B cell (primary cell): Measurements from ENCODE around the gene CDKAL1. TPM values are rescaled to one million over a fixed set of nuclear protein-coding genes. Genes with fewer than 3 reads are reported as not detected.

Experiments
- ATAC-seq: fragments of 200-7000 bp; cut with Tn5 transposase; one replicate; pipeline ENCODE4 v1.10.0; 2021; ENCODE audit warnings: low read depth, mild to moderate bottlenecking, moderate number of reproducible peaks, moderate library complexity
- CTCF ChIA-PET: fragments of 350-600 bp; sonication (Branson Sonifier 250); formaldehyde crosslinking; loops from one replicate; lab custom pipeline; 2021; ENCODE audit warnings: antibody characterized with exemption, inconsistent platforms; lab: Charles Lee
- POLR2A ChIA-PET: fragments of 350-600 bp; sonication (Branson Sonifier 250); formaldehyde crosslinking; loops from one replicate; lab custom pipeline; 2021; ENCODE audit warnings: antibody characterized with exemption; lab: Charles Lee
- DNase-seq: peaks from one replicate; pipeline ENCODE4 v3.0.0; 2013
- H2AFZ ChIP-seq: 2 replicates; pipeline ENCODE4 v1.6.1; 2012; ENCODE audit warnings: mild to moderate bottlenecking, low read depth, low read length; ENCODE audit not compliant: insufficient read depth, poor library complexity, severe bottlenecking
- H3K27ac ChIP-seq, 2 donors: 1 replicate in 1 of 2; 2 replicates in 1 of 2; pipeline ENCODE4 v1.5.1; 2012 to 2013; ENCODE audit warnings: low read length in 2 of 2, mild to moderate bottlenecking in 2 of 2, moderate library complexity in 1 of 2
- H3K27me3 ChIP-seq, 4 experiments: fragments of 200-600 bp in 1 of 4; sonication (generic) in 1 of 4; replicated peaks in 1 of 4; 1 replicate in 2 of 4; 2 replicates in 2 of 4; pipeline versions ENCODE4 v1.6.1 to v1.7.0; 2013 to 2016; ENCODE audit warnings: low read length in 3 of 4, mild to moderate bottlenecking in 2 of 4, mixed read lengths in 1 of 4, moderate library complexity in 1 of 4; ENCODE audit not compliant: insufficient read depth in 4 of 4, control insufficient read depth in 3 of 4; ENCODE audit errors: control extremely low read depth in 1 of 4
- H3K36me3 ChIP-seq, 2 experiments: replicated peaks in 1 of 2; 1 replicate in 1 of 2; 2 replicates in 1 of 2; pipeline versions ENCODE4 v1.6.1 to v1.7.1; 2013; ENCODE audit warnings: low read length in 1 of 2; ENCODE audit not compliant: insufficient read depth in 2 of 2, control insufficient read depth in 1 of 2; ENCODE audit errors: control extremely low read depth in 1 of 2, extremely low read depth in 1 of 2
- H3K4me1 ChIP-seq, 2 donors: fragments of 200-600 bp in 1 of 2; sonication (generic) in 1 of 2; 1 replicate in 1 of 2; 2 replicates in 1 of 2; pipeline versions ENCODE4 v1.5.1 to v1.6.1; 2013 to 2017; ENCODE audit warnings: low read length in 2 of 2; ENCODE audit not compliant: control insufficient read depth in 2 of 2, insufficient read depth in 2 of 2
- H3K4me2 ChIP-seq: replicated peaks from 2 replicates; pipeline ENCODE3; 2012; ENCODE audit warnings: mild to moderate bottlenecking, low read depth, low read length; ENCODE audit not compliant: poor library complexity, severe bottlenecking
- H3K4me3 ChIP-seq, 5 experiments: fragments of 200-600 bp in 1 of 5; sonication (generic) in 1 of 5; 1 replicate in 3 of 5; 2 replicates in 2 of 5; pipeline versions ENCODE4 v1.5.1 to v1.7.0; 2011 to 2016; ENCODE audit warnings: low read length in 4 of 5, mild to moderate bottlenecking in 4 of 5, low read depth in 2 of 5, control low read depth in 1 of 5, moderate library complexity in 1 of 5; ENCODE audit not compliant: insufficient read depth in 1 of 5; ENCODE audit errors: control extremely low read depth in 1 of 5, extremely low read depth in 1 of 5
- H3K79me2 ChIP-seq: fragments of 200-600 bp; sonication (generic); one replicate; pipeline ENCODE4 v1.6.0; 2016; ENCODE audit warnings: low read length; ENCODE audit not compliant: control insufficient read depth, insufficient read depth
- H3K9ac ChIP-seq: fragments of 200-600 bp; sonication (generic); 2 replicates; pipeline ENCODE4 v1.6.1; 2017; ENCODE audit warnings: mild to moderate bottlenecking, low read length, moderate library complexity
- H3K9me3 ChIP-seq, 3 donors: one replicate each; pipeline versions ENCODE4 v1.6.1 to v1.7.1; 2013; ENCODE audit warnings: low read length in 2 of 3; ENCODE audit not compliant: control insufficient read depth in 2 of 3, insufficient read depth in 1 of 3; ENCODE audit errors: control extremely low read depth in 1 of 3
- H4K20me1 ChIP-seq: 2 replicates; pipeline ENCODE4 v1.6.0; 2012; ENCODE audit warnings: mild to moderate bottlenecking, low read length; ENCODE audit not compliant: insufficient read depth, control insufficient read depth, poor library complexity, severe bottlenecking
- H3K27ac Mint-ChIP-seq: one replicate; pipeline ENCODE4 v1.8.0; 2021; ENCODE audit warnings: mixed read lengths
- H3K27me3 Mint-ChIP-seq: one replicate; pipeline ENCODE4 v1.8.0; 2021; ENCODE audit warnings: mixed read lengths
- H3K4me1 Mint-ChIP-seq: one replicate; pipeline ENCODE4 v1.8.0; 2021; ENCODE audit warnings: mixed read lengths
- H3K4me3 Mint-ChIP-seq: one replicate; pipeline ENCODE4 v1.8.0; 2021; ENCODE audit warnings: mixed read lengths
- H3K9me3 Mint-ChIP-seq: one replicate; pipeline ENCODE4 v1.8.0; 2022; ENCODE audit warnings: mixed read lengths; ENCODE audit not compliant: insufficient read depth
- CTCF ChIP-seq: fragments of 200-600 bp; IDR thresholded peaks from one replicate; pipeline ENCODE4 v1.8.0; 2022; ENCODE audit warnings: antibody characterized with exemption, mild to moderate bottlenecking
- EZH2 ChIP-seq: IDR thresholded peaks from 2 replicates; pipeline ENCODE4 v1.6.1; 2012; ENCODE audit warnings: borderline replicate concordance, low read depth, mild to moderate bottlenecking, moderate library complexity, low read length; ENCODE audit not compliant: insufficient read depth, poor library complexity, severe bottlenecking
- WGBS: methylation state at CpG from one replicate; pipeline ENCODE4 v1.1.5; 2013; ENCODE audit warnings: missing lambda C conversion rate; ENCODE audit not compliant: insufficient coverage; 5-methylcytosine and 5-hydroxymethylcytosine counted together
- intact Hi-C: fragments of 100-400 bp; cut with micrococcal nuclease; formaldehyde crosslinking; loops from one replicate; pipeline ENCODE4 v1.10.0; 2022
- polyA plus RNA-seq: library from polyadenylated mRNA; depleted of rRNA; stranded (reverse); fragments of >200 nt; gene quantifications from 2 replicates; pipeline ENCODE4 v1.2.3, GENCODE V29; 2012
- total RNA-seq, 2 donors: library from RNA; stranded (reverse); fragments of 120-200 nt in 1 of 2; gene quantifications; 1 replicate in 1 of 2; 2 replicates in 1 of 2; pipeline versions ENCODE4 v1.2.3 to v1.2.4, GENCODE V29; 2013 to 2022

The CDKAL1 gene
- total and polyA plus RNA-seq, 2 donors (not counting 1 experiment from before 2014, with no cell fraction given), result 6.1 to 33.3 TPM

GRCh38 chr6:21228876-21229460 lies 694.7 kb downstream of the CDKAL1 start:
- POLR2A ChIA-PET, result no interaction called here
- no peak overlapping the region for H3K9ac ChIP-seq
- H2AFZ ChIP-seq, result no peak overlapping the region
- Mint-ChIP-seq H3K4me1 (no peaks in the 10 kb centered on the region), H3K27me3 (no peaks in the 10 kb centered on the region), H3K27ac (no peak overlapping the region), H3K4me3 (no peak overlapping the region), H3K9me3 (peaks cover 5% of the 10 kb centered on the region)
- WGBS, result 100% methylated on average over 3 of the region's 6 CpGs
- H3K4me1 ChIP-seq, result no peaks in the 10 kb centered on the region
- TF ChIP-seq CTCF (no peak), EZH2 (no peak)
- H3K4me2 ChIP-seq, result no peak overlapping the region
- H3K79me2 ChIP-seq, result no peaks in the 10 kb centered on the region
- H3K4me3 ChIP-seq, result no peak overlapping the region
- intact Hi-C loops, result no loop called here
- H3K27me3 ChIP-seq, result no peaks in the 10 kb centered on the region
- H4K20me1 ChIP-seq, result no peaks in the 10 kb centered on the region
- peaks cover 1 to 3% of the 10 kb centered on the region in 2 experiments for H3K36me3 ChIP-seq
- ATAC-seq, result no peak
- CTCF ChIA-PET, result no interaction called here
- peaks cover 0 to 7% (median 0%) of the 10 kb centered on the region in 3 donors for H3K9me3 ChIP-seq
- no peak for DNase-seq
- H3K27ac ChIP-seq, result no peak overlapping the region

- H4K20me1 ChIP-seq, result no peaks in the 10 kb centered on the region
- TF ChIP-seq CTCF (no peak), EZH2 (no peak)
- CTCF ChIA-PET, result no interaction called here
- H3K9ac ChIP-seq, result no peak overlapping the region
- DNase-seq (no peak), ATAC-seq (no peak)
- H3K27me3 ChIP-seq, result no peaks in the 10 kb centered on the region
- H3K36me3 ChIP-seq, result peaks cover 3% of the 10 kb centered on the region in 2 experiments
- WGBS, result 100% methylated on average over 1 of the region's 5 CpGs
- H3K4me3 ChIP-seq, result no peak overlapping the region
- intact Hi-C loops, result no loop called here
- POLR2A ChIA-PET, result no interaction called here
- no peak overlapping the region for H3K4me3 Mint-ChIP-seq
- H3K4me1 Mint-ChIP-seq, result no peaks in the 10 kb centered on the region
- H3K4me2 ChIP-seq, result no peak overlapping the region
- no peaks in the 10 kb centered on the region for H3K27me3 Mint-ChIP-seq
- H3K27ac ChIP-seq, result no peak overlapping the region
- no peaks in the 10 kb centered on the region for H3K79me2 ChIP-seq
- no peak overlapping the region for H3K27ac Mint-ChIP-seq
- H2AFZ ChIP-seq, result no peak overlapping the region
- peaks cover 5% of the 10 kb centered on the region for H3K9me3 Mint-ChIP-seq
- peaks cover 0 to 8% (median 2%) of the 10 kb centered on the region in 3 donors for H3K9me3 ChIP-seq
- H3K4me1 ChIP-seq, result no peaks in the 10 kb centered on the region
Measured at GRCh38 chr6:21230536-21230935, 696.3 kb downstream of the CDKAL1 start.
